NB4 (cell line): Measurements from ENCODE around the gene TBC1D32.

Experiments
- CTCF ChIP-seq: IDR thresholded peaks from one replicate; pipeline ENCODE4 v1.5.1; 2012; ENCODE audit warnings: low read depth, low read length
- MYC ChIP-seq: IDR thresholded peaks from 2 replicates; pipeline ENCODE4 v1.6.1; 2011; ENCODE audit warnings: low read depth, low read length

- TF ChIP-seq CTCF (no peak), MYC (no peak)
These were observed 42.1 kb upstream of the TBC1D32 start for GRCh38 chr6:121376411-121376810.
